Measurements from ENCODE around the gene TOX4. TPM values are rescaled to one million over a fixed set of nuclear protein-coding genes. Genes with fewer than 3 reads are reported as not detected.

Gene TOX4
- total and polyA plus RNA-seq, 9 of the 15 experiments (the other 6 are each of a cell fraction or from before 2014, with no cell fraction given) = 9.9 to 76.5 (median 41.0) TPM

DNA sequence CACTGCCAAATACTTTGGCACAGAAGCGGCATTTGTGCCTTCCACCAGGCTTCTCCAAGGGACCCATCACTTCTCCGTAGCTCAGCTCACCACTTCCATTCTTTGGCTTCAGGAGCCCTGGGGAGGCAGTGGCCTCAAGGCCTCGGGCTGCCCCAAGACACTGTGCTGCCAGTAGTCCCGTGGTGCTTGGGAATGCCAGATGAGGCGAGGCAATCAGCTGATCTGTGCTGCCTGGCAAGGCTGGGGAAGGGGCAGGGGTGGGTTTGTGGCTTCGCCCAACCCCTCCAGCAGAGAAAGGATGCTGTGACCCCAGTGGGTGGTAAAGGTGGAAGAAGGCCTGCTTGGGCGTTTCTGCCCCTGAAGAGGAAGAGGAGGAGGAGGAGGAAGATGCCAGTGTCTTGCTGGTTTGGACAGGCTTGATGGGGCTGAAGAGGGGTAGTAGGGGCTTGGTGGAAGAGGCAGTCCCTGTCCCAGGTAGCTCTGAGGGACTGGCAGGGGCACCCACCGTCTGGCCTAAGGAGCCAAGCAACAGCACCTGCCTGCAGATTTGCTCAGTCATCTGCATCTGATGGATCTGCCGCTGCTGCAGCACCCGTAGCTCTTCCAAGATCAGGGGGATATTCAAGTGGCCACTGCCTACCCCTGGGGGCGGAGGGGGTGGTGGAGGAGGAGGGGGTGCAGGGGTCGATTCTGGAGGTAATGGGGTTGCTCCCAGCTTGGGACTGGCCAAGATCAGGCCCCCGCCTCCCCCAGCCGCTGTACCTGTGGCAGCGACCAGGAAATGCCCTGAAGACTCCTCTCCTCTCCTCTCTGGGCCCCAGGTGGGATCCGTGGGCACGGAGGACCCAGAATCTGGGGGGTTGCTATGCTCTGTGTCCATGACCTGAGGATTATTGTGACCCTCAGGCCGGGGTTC lies 47.8 kb downstream of the TOX4 start:
- intact Hi-C loops (cut with micrococcal nuclease) = no loop called here
- CTCF ChIA-PET (ENCODE audit: low intra/inter-chr PET ratio) = no interaction called here
- peak overlapping the region; percentile 80 for H3K27ac ChIP-seq (ENCODE audit: extremely low read depth, low read depth, low read length)
- peak overlapping the region; percentile 76 for H3K4me2 ChIP-seq (ENCODE audit: insufficient read depth, low read length)
- no peaks in the 10 kb centered on the region for H3K27me3 ChIP-seq (ENCODE audit: control insufficient read depth in 2 of 2, insufficient read depth in 2 of 2, low read length in 2 of 2)
- H2AFZ ChIP-seq (ENCODE audit: low read depth, low read length) = no peak overlapping the region
- BruUV-seq (replicated peaks) = no TSS peak
- peaks cover 22% of the 10 kb centered on the region for H3K79me2 ChIP-seq (ENCODE audit: control insufficient read depth, insufficient read depth, low read length)
- ATAC-seq (no peak), FAIRE-seq (no peak), DNase-seq (ENCODE audit: extremely low read depth in 1 of 4, low spot score in 3 of 4) (no peak)
- POLR2A ChIA-PET = interaction anchor here (0.5 to 3.5 kb wide), 3 partner anchors 11 to 21 kb away, joined by 3 to 39 read pairs (median 3); partner anchors contain the start of gene METTL3
- H3K36me3 ChIP-seq (ENCODE audit: control insufficient read depth, insufficient read depth, low read length) = peaks cover 28% of the 10 kb centered on the region; the same call in 2 of the 3 replicates
- in situ Hi-C loops (cut with MboI) = no loop called here
- WGBS (ENCODE audit: insufficient coverage, low coverage, missing lambda C conversion rate) = 65% methylated on average over 5 of the region's 18 CpGs
- H3K9me1 ChIP-seq (ENCODE audit: control insufficient read depth, insufficient read depth, low read length) = no peaks in the 10 kb centered on the region
- no peaks in the 10 kb centered on the region for H4K20me1 ChIP-seq (replicated peaks; ENCODE audit: control insufficient read depth, insufficient read depth, low read length)
- H3K9me3 ChIP-seq (replicated peaks; ENCODE audit: control insufficient read depth, insufficient read depth, low read depth, low read length) = no peaks in the 10 kb centered on the region
- H3K4me3 ChIP-seq = peak overlapping the region; percentile 68
- H3K4me1 ChIP-seq (replicated peaks in 1 of 2; ENCODE audit: control insufficient read depth in 2 of 2, insufficient read depth in 2 of 2, low read length in 2 of 2) = peaks cover 38 to 39% of the 10 kb centered on the region in 2 experiments
- H3K9ac ChIP-seq (ENCODE audit: insufficient read depth in 1 of 2, low read depth in 2 of 2, low read length in 2 of 2) = peak overlapping the region; percentile 65 to 91
- TF ChIP-seq, protein P1, sequence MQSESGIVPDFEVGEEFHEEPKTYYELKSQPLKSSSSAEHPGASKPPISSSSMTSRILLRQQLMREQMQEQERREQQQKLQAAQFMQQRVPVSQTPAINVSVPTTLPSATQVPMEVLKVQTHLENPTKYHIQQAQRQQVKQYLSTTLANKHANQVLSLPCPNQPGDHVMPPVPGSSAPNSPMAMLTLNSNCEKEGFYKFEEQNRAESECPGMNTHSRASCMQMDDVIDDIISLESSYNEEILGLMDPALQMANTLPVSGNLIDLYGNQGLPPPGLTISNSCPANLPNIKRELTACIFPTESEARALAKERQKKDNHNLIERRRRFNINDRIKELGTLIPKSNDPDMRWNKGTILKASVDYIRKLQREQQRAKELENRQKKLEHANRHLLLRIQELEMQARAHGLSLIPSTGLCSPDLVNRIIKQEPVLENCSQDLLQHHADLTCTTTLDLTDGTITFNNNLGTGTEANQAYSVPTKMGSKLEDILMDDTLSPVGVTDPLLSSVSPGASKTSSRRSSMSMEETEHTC (IDR thresholded peaks at IDR 0.05) = no peak
- TF ChIP-seq XRCC5 (IDR thresholded peaks at IDR 0.05; ENCODE audit: low read depth, low read length) = no peak
- TF ChIP-seq FOXJ3 (CRISPR knock-in tag; IDR thresholded peaks at IDR 0.05) = no peak
- TF ChIP-seq, protein P2, sequence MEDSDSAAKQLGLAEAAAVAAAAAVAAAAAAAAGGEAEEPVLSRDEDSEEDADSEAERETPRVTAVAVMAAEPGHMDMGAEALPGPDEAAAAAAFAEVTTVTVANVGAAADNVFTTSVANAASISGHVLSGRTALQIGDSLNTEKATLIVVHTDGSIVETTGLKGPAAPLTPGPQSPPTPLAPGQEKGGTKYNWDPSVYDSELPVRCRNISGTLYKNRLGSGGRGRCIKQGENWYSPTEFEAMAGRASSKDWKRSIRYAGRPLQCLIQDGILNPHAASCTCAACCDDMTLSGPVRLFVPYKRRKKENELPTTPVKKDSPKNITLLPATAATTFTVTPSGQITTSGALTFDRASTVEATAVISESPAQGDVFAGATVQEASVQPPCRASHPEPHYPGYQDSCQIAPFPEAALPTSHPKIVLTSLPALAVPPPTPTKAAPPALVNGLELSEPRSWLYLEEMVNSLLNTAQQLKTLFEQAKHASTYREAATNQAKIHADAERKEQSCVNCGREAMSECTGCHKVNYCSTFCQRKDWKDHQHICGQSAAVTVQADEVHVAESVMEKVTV (CRISPR knock-in tag; IDR thresholded peaks at IDR 0.05) = no peak
- TF ChIP-seq, protein P3, sequence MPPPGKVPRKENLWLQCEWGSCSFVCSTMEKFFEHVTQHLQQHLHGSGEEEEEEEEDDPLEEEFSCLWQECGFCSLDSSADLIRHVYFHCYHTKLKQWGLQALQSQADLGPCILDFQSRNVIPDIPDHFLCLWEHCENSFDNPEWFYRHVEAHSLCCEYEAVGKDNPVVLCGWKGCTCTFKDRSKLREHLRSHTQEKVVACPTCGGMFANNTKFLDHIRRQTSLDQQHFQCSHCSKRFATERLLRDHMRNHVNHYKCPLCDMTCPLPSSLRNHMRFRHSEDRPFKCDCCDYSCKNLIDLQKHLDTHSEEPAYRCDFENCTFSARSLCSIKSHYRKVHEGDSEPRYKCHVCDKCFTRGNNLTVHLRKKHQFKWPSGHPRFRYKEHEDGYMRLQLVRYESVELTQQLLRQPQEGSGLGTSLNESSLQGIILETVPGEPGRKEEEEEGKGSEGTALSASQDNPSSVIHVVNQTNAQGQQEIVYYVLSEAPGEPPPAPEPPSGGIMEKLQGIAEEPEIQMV (tag; conservative IDR thresholded peaks at IDR 0.05; ENCODE audit: low read depth) = no peak
- TF ChIP-seq, protein P4, sequence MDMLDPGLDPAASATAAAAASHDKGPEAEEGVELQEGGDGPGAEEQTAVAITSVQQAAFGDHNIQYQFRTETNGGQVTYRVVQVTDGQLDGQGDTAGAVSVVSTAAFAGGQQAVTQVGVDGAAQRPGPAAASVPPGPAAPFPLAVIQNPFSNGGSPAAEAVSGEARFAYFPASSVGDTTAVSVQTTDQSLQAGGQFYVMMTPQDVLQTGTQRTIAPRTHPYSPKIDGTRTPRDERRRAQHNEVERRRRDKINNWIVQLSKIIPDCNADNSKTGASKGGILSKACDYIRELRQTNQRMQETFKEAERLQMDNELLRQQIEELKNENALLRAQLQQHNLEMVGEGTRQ (CRISPR knock-in tag; IDR thresholded peaks at IDR 0.05) = no peak
- no peak for TF ChIP-seq GABPA (tag; conservative IDR thresholded peaks at IDR 0.05; ENCODE audit: low read depth)
- TF ChIP-seq ZNF445 (CRISPR knock-in tag; IDR thresholded peaks at IDR 0.05; ENCODE audit: low read depth) = no peak
